ENCODE data around the gene LRRTM1. TPM values are rescaled to one million over a fixed set of nuclear protein-coding genes. Genes with fewer than 3 reads are reported as not detected.

LRRTM1 gene
- total and polyA plus RNA-seq, 2 of the 4 experiments (the other 2 are of a cell fraction) = not detected

DNA sequence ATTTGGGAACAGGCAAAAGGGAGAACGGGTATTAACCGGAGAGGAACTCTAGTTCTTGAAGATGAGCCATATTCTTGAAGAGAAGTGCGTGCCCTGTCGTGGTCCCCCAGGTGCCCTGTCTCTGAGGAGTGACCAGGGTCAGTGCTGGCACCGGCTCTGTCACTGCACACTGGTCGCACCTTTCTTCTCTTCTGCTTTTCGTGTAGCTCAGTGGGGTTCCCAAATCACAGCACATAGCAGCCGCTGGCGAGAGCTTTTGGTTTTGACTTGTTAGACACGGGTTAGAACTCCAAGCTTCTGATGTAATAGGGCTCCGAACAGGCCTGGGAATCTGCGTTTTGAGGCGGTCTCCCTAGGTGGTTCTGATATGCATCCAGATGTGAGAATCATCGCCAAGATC lies 18.4 kb upstream of the LRRTM1 start:
- no peak for TF ChIP-seq CHD1 (IDR thresholded peaks at IDR 0.05; ENCODE audit: low read depth, low read length)
- no peak for TF ChIP-seq NFE2L2 (IDR thresholded peaks at IDR 0.05; ENCODE audit: low read depth, low read length)
- no peak for TF ChIP-seq MAZ (IDR thresholded peaks at IDR 0.05; ENCODE audit: borderline replicate concordance, low read depth, low read length)
- TF ChIP-seq BHLHE40 (IDR thresholded peaks at IDR 0.05; ENCODE audit: low read depth, low read length) = no peak
- TF ChIP-seq POLR2A (IDR thresholded peaks at IDR 0.05; ENCODE audit: low read depth, low read length) = no peak
- TF ChIP-seq, protein P1, sequence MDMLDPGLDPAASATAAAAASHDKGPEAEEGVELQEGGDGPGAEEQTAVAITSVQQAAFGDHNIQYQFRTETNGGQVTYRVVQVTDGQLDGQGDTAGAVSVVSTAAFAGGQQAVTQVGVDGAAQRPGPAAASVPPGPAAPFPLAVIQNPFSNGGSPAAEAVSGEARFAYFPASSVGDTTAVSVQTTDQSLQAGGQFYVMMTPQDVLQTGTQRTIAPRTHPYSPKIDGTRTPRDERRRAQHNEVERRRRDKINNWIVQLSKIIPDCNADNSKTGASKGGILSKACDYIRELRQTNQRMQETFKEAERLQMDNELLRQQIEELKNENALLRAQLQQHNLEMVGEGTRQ (IDR thresholded peaks at IDR 0.05; ENCODE audit: low read depth, low read length) = no peak
- TF ChIP-seq, protein P2, sequence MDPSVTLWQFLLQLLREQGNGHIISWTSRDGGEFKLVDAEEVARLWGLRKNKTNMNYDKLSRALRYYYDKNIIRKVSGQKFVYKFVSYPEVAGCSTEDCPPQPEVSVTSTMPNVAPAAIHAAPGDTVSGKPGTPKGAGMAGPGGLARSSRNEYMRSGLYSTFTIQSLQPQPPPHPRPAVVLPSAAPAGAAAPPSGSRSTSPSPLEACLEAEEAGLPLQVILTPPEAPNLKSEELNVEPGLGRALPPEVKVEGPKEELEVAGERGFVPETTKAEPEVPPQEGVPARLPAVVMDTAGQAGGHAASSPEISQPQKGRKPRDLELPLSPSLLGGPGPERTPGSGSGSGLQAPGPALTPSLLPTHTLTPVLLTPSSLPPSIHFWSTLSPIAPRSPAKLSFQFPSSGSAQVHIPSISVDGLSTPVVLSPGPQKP (IDR thresholded peaks at IDR 0.05; ENCODE audit: borderline replicate concordance, low read depth, low read length) = no peak
- no peak for TF ChIP-seq RCOR1 (IDR thresholded peaks at IDR 0.05; ENCODE audit: insufficient replicate concordance, low read length)
- TF ChIP-seq, protein P3, sequence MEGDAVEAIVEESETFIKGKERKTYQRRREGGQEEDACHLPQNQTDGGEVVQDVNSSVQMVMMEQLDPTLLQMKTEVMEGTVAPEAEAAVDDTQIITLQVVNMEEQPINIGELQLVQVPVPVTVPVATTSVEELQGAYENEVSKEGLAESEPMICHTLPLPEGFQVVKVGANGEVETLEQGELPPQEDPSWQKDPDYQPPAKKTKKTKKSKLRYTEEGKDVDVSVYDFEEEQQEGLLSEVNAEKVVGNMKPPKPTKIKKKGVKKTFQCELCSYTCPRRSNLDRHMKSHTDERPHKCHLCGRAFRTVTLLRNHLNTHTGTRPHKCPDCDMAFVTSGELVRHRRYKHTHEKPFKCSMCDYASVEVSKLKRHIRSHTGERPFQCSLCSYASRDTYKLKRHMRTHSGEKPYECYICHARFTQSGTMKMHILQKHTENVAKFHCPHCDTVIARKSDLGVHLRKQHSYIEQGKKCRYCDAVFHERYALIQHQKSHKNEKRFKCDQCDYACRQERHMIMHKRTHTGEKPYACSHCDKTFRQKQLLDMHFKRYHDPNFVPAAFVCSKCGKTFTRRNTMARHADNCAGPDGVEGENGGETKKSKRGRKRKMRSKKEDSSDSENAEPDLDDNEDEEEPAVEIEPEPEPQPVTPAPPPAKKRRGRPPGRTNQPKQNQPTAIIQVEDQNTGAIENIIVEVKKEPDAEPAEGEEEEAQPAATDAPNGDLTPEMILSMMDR (conservative IDR thresholded peaks at IDR 0.05; ENCODE audit: low read depth, low read length) = no peak
- no peak for TF ChIP-seq MAFK (IDR thresholded peaks at IDR 0.05; ENCODE audit: low read depth, low read length)
- TF ChIP-seq FOS (IDR thresholded peaks at IDR 0.05; ENCODE audit: low read depth, low read length) = no peak
- TF ChIP-seq MXI1 (IDR thresholded peaks at IDR 0.05; ENCODE audit: borderline replicate concordance, low read depth, low read length) = no peak
- TF ChIP-seq SMC3 (IDR thresholded peaks at IDR 0.05; ENCODE audit: low read depth, low read length) = no peak
- TF ChIP-seq CEBPB (IDR thresholded peaks at IDR 0.05; ENCODE audit: low read depth, low read length) = no peak
- TF ChIP-seq RFX5 (IDR thresholded peaks at IDR 0.05; ENCODE audit: low read depth, low read length) = no peak
- no peak for TF ChIP-seq RAD21 (IDR thresholded peaks at IDR 0.05; ENCODE audit: low read length)
- ChIA-PET CTCF (no interaction called here), POLR2A (ENCODE audit: unreplicated experiment) (interaction anchor here (0.5 kb wide), 1 partner anchor 18 kb away, joined by 5 read pairs; the partner anchor contains the start of gene LRRTM1)
- no peak overlapping the region for H3K14ac ChIP-seq (replicated peaks; ENCODE audit: low read depth, low read length)
- H3K79me1 ChIP-seq (ENCODE audit: low read depth in 1 of 2, low read length in 2 of 2) = no peaks in the 10 kb centered on the region
- H3K27ac ChIP-seq (ENCODE audit: insufficient read depth, low read length) = no peak overlapping the region
- H2BK120ac ChIP-seq (ENCODE audit: low read depth, low read length) = no peak overlapping the region
- dilution Hi-C loops (cut with HindIII; ENCODE audit: low sequenced_read_pairs, unreplicated experiment) = no loop called here
- no peak overlapping the region for H2AK9ac ChIP-seq (replicated peaks; ENCODE audit: low read depth, low read length, poor library complexity)
- DNase-seq (no peak), ATAC-seq (ENCODE audit: low read depth) (no peak)
- intact Hi-C loops (cut with micrococcal nuclease) = loop anchor here (10.0 kb wide), 1 partner anchor 388 kb away; no protein-coding TSS in a partner anchor
- no peaks in the 10 kb centered on the region for H4K20me1 ChIP-seq (ENCODE audit: insufficient read depth, low read length)
- peaks cover 11% of the 10 kb centered on the region for H3K27me3 ChIP-seq (ENCODE audit: control insufficient read depth, insufficient read depth, low read length)
- H3K4me2 ChIP-seq (ENCODE audit: low read depth, low read length) = no peak overlapping the region
- H3K56ac ChIP-seq (ENCODE audit: extremely low read depth, insufficient read depth, low read length) = no peak overlapping the region
- H3K9me3 ChIP-seq (ENCODE audit: control insufficient read depth, insufficient read depth, low read length) = no peaks in the 10 kb centered on the region
- H4K91ac ChIP-seq (ENCODE audit: insufficient read depth, low read depth, low read length) = no peak overlapping the region
- H4K8ac ChIP-seq (ENCODE audit: low read depth in 2 of 2, low read length in 2 of 2) = no peak overlapping the region
- no peak overlapping the region for H3K4me3 ChIP-seq (ENCODE audit: insufficient read depth, low read depth, low read length)
- H2AFZ ChIP-seq (replicated peaks; ENCODE audit: low read length, poor library complexity) = peak overlapping the region; percentile 65
- H3K18ac ChIP-seq (ENCODE audit: low read depth, low read length) = no peak overlapping the region
- in situ Hi-C loops (cut with MboI; ENCODE audit: low sequenced_read_pairs) = loop anchor here (10.0 kb wide), 1 partner anchor 182 kb away; no protein-coding TSS in a partner anchor
- H2AK5ac ChIP-seq (ENCODE audit: low read depth, low read length) = no peak overlapping the region
- no peaks in the 10 kb centered on the region for H3K36me3 ChIP-seq (ENCODE audit: control insufficient read depth, insufficient read depth, low read length)
- no peak overlapping the region for H3K9ac ChIP-seq (ENCODE audit: low read depth, low read length)
- no peaks in the 10 kb centered on the region for H3K9me1 ChIP-seq (ENCODE audit: insufficient read depth, low read length)
- H2BK20ac ChIP-seq (ENCODE audit: low read depth, low read length) = no peak overlapping the region
- no peak overlapping the region for H2BK15ac ChIP-seq (ENCODE audit: low read depth, low read length)
- H3K4ac ChIP-seq (ENCODE audit: low read depth, low read length) = no peak overlapping the region
- no peaks in the 10 kb centered on the region for H3K4me1 ChIP-seq (ENCODE audit: control insufficient read depth, insufficient read depth, low read length)
- H3K23ac ChIP-seq (ENCODE audit: low read depth, low read length) = no peak overlapping the region
- 47% methylated on average over 5 of the region's 14 CpGs; no CpG with 5 or more reads in 1 of the 2 experiments for WGBS, 2 experiments (ENCODE audit: extremely low coverage in 2 of 2, insufficient read length in 1 of 2)
- BruUV-seq (replicated peaks) = no TSS peak
- no peak overlapping the region for H4K5ac ChIP-seq (ENCODE audit: low read depth, low read length)
- H2BK5ac ChIP-seq (ENCODE audit: low read depth, low read length, poor library complexity, severe bottlenecking) = no peak overlapping the region

Data from IMR-90 (cell line).